GM19467 (cell line): ENCODE measurements around the gene IL21R.
"Not testable (repeated sequence)": the region's sequence is repeated elsewhere in the genome, so short reads cannot be mapped to it uniquely, and the experiment has no call there.

ENCODE experiments used
- ATAC-seq: cut with Tn5 transposase; IDR thresholded peaks from one replicate; pipeline ENCODE4 v1.9.1; 2021; ENCODE audit warnings: mild to moderate bottlenecking, moderate library complexity; ENCODE audit not compliant: unreplicated experiment

IL21R gene

DNA sequence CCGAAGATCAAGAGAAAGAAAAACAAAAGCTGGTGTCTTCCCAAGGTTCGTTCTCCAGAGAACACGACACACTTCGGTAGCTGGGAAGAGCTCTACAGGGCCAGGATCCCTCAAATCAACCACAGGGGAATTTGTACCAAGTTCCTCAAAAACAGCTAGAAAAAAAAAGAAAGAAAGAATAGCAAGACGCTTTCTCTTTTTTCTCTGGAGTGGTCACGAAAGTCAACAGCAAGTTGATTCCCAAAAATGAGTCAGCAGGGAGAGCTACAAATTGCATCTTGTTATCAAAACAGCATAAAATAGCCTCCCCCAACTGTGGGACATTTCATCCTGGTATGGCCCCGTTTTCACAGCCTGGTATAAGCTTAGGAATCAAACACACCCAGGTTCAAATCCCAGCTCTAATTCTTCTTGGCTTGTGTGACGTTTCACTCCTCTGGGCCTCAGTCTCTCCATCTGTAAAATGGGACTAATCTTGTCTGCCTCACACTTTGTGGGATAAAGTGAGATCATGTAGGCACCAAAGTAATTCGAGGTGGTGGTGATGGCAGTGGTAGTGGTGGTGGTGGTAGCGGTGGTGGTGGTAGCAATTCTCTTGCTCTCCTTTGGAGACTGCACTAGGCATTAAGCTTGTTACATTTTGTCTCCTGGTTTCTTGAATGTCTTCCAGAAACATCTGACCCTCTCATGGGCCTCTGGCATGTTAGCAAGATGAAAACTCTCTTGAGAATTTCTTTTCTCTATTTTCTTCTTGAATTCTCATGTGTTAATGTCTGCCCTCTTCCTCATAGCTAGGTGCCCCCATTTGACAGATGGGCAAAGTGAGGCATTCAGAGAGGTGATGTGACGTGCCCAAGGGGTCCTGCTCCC lies 988 bp upstream of the IL21R start:
- ATAC-seq: no peak

DNA sequence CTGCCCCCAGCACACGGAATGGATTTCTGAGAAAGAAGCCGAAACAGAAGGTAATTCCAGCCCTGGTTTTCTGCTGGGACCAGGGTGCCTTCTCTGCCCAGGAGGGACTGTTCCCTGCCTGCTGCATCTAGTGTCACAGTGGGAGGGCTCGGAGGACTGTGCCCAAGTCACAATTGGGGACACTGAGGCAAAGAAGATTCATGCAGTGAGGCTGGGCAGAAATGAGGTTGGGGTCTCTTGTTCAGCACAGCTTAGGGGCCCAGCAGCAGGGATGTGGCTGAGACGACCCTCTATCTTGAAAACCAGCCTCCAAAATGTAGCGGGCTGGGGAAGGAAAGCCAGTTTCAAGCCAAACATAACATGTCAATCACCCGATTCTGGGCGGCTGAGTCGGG lies 592 bp downstream of the IL21R start:
- no peak for ATAC-seq

DNA sequence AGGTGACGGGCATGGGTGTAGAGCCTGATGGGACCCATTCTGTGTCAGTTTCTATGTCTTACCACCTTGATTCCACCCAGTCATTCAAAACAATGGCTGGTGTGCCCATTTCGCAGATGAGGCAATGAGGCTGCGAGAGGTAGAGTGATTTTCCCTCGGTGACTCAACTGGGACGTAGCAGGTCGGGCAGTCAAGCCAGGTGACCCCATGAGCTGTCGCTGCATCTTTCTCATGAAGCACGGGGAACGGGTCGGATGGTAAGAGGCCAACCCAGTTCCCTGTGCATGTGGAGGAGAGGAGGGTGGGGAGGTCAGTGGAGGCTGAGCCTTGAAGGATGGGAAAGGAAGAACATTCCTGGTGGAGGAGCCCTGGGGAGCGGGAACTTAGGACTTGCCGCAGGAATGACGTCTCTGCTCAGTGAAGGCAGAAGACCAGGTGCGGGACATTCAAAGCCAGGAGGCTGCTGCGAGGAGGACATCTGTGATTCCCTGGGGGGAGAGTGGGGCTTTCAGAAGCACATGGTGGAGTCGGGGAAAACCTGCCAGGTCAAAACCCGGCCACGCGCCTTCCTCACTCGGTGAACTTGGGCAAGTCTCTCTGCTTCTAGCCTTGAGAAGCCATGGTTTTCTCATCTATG lies 1.1 kb downstream of the IL21R start:
- no peak for ATAC-seq

DNA sequence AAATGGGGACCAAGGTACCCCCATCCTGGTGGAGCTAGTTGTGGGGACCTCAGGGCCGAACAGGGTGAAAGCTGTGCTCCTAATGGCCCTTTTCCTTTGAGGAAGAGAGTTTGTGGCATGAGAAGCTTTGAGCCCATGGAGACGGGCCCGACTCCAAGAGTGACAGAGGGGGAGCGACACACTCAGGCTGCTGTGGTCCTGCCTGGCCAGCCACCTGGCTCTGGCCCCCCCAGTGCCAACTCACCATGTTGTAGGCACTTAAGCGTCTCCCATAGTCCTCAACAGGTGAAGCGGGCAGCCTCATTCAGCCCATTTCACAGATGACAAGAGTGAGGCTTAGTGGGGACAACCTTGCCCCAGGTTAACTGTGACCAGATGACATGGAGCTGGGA lies 1.6 kb downstream of the IL21R start:
- no peak for ATAC-seq

DNA sequence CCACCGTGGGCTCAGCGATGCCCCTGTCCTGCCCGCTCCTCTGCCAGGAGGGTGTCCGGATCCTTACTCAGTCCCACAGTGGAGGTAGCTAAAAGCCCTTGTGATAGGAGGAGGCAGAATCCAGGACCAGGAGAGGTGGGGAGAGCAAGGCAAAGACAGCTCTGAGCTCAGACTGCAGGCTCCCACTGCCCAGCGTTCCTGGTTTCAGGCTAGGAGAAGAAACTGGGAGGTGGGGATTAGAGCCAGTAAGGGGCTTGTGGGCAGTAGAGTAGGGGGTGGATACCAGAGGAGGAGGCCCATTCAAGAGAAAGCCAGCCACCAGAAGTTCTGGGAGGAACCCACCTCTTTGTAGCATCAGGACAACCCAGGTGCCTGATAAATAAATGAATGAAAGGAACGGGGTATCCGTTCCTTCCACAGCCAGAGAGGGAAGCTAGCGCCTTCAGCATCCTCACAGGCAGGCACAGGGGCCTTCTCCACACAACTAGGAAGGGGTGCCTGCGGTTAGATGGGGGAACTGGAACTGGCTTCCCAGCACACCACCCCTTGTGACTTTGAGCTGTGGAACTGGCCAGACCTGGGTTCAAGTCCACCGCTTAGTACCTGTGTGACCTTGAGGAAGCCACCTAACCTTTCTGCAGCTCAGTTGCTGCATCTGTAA lies 2.3 kb downstream of the IL21R start:
- no peak for ATAC-seq

DNA sequence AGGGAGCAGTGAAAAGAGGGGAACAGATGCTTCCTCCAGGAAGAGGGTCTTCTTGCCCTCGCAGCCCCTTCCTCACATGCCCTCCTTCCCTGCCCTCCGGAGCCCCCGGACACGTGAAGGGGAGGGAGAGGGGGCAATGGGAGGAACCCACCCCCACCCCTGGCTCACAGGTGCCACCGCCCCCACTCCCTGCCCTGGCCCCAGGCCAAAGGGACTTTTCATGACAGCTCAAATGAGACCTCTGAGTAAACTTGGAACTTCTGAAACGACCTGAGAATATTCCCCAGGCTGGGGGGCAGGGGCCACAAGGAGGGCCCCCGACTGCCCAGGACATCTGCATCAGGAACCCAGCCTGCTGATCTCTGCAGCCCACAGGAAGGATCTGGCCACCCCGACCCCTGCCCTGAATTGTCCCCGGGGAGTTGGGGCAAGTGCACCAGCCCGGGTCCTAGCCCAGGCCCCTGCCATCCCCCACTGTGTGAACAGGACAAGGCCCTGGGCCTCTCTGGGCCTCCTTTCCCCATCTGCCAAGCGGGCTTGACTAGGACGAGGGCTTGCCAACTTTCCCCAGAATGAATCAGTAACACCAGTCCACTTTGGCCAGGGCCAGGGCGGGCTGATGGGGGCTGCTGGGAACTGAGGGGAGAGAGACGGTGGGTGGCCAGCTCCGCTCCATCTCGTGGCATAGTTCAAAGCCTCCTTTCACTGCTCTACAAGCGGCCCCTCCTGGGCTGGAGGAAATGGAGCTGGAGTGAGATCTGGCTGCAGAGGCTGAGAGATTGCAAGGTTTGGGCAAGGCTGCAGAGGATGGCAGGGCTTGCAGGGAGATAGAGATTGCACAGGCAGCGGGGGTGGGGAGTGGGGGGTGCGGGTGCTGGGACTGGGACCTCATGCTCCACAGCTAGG lies 3.8 kb downstream of the IL21R start:
- no peak for ATAC-seq

DNA sequence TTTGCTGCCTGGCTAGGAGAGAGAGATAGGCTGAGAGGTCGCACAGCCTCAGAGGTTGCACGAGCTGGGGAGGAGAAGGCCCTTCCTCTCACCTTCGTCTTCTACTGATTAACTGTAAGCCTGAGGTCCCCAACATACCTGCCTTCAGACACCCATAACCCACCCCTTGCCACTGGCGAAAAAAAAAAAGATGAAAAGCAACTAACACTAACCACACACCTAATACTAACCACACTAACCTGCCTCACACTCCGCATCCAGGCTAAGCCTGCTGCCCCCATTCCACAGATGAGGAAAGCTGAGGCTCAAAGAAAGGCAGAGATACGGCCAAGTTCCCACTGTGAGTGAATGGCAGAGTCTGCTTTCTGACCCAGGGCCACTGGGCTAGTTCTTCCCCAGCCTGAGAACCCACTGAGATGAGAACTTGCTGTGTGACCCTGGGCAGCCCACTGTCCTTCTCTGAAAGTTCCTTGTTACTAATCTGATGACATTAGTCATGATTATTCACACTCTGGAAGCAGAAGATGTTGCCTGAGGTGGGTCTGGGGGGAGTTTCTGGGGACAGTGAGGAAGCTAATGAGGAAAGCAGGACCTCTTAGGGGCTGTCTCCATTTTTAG lies 4.6 kb downstream of the IL21R start:
- ATAC-seq: no peak

DNA sequence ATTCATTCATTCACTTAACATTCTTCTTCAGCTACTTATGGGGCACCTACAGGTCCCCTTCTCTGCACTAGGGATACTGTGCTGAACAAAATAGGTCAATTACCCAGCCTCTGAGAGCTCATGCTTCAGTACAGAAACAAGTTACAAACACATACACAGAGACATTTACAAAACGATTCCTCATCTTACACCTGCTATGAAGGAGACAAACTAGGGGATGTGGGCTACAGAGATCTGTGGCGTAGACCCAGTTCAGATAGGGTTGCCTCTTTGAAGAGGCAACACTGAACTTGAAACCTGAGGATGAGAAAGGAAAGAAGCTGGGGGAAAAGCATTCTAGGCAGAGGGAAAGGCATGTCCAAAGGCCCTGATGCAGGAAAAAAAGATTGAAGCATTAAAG lies 5.2 kb downstream of the IL21R start:
- no peak for ATAC-seq

DNA sequence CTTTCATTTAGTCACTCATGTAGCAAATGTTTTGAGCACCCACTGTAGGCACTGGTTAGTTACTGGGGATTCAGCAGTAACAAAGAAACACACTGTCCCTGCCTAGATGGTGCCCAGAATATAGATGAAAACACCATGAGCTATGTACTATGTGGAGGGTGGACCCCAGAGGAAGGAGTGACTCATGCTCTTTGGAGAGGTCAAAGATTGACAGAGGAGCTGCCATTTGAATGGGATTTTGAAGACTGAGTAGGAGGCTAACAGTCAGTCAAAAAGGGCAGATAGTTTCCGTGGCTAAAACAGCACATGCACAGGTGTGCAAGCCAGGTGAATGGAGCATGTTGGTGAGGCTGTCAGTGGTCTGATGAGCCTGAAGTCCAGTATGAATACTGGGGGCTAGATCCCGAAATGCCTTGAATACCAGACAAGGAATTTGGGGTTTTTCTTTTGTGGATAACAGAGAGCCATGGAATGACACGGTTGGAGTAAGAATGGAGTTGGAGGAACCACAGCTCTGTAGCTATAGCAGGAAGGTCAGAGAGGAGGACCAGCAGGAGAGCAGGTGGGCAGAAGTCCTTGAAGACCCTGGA lies 6.1 kb downstream of the IL21R start:
- ATAC-seq: peak; percentile 37

DNA sequence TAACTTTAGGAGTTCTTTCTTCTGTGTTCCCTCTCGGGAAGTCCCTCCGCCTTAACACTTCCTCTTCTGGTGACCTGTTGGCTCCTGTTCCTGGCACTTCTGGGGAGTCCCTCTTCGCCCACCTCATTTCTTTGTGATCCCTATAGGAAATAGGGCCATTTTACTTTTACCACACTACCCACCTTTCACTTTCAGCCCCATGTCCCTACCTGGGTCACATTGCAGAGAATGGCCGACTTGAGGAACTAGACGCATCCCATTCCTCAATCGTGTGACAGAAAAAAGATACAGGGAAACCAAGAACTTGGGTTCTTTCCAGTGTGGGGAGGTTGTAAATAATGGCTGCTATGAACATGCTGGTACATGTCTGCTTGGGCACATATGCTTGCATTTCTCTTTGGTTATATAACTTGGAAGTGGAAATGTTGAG lies 6.6 kb downstream of the IL21R start:
- no peak for ATAC-seq

DNA sequence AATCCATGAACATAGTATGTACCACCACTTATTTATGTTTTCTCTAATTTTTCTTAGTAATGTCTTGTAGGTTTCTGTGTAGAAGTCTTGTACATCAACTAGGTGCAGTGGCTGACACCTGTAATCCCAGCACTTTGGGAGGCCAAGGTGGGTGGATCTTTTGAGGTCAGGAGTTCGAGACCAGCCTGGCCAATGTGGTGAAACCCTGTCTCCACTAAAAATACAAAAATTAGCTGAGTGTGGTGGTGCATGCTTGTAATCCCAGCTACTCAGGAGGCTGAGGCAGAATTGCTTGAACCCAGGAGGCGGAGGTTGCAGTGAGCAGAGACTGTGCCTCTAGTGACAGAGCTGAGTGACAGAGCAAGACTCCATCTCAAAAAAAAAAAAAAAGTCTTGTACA lies 8.0 kb downstream of the IL21R start:
- ATAC-seq: not testable (repeated sequence)

DNA sequence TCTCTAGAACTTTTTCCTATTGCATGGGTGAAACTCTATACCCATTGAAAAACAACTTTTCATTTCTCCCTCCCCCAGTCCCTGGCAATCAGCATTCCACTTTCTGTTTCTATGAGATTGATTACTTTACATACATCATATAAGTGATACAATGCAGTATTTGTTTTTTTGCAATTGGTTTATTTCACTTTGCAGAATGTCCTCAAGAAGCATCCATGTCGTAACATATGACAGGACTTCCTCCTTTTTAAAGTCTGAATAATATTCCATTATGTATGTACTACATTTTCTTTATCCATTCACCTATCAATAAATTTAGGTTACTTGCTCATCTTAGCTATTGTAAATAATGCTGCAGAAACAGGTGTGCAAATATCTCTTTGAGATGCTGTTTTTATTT lies 8.8 kb downstream of the IL21R start:
- no peak for ATAC-seq

DNA sequence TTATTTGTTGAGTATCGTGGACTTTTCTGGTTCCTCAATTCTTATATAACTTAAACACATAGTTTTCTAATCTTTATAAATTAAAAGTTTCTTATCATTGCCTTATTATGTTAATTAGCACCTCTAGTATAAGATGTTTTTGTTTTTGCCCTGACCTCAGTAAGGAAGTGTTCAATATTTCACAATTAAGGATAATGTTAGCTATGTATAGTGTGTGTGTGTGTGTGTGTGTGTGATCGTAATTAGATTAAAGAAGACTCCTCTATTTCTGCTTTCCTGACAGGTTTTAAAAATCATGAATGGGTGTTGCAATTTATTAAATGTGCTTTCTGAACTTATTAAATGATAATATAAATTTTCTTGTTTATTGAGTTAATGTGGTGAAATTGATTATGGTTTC lies 12.0 kb downstream of the IL21R start:
- no peak for ATAC-seq

DNA sequence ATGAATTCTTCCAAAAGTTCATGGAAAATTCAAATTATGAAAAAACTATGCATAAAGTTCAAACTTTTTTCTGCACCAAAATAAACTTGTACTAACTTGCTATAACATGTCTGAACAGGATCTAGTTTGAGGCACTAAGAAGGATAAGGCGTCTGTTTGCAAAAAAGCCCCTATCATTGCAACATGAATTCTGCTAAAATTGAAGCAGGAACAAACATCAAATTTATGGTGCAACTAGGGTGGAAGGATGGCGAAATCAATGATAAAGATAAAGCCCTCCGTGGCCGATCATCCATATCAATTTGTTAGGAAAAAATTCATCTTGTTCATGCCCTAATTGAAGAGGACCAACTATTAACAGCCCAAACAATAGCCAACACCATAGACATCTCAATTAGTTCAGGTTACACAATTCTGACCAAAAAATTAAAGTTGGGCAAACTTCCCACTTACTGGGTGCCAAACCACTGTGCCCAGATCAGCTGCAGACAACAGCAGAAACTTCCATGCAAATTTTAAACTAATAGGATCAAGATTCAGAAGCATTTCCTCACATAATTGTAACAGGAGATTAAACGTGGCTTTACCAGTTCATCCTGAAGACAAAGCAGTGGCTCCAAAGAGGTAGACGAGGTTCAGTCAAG lies 12.9 kb downstream of the IL21R start:
- ATAC-seq: no peak

DNA sequence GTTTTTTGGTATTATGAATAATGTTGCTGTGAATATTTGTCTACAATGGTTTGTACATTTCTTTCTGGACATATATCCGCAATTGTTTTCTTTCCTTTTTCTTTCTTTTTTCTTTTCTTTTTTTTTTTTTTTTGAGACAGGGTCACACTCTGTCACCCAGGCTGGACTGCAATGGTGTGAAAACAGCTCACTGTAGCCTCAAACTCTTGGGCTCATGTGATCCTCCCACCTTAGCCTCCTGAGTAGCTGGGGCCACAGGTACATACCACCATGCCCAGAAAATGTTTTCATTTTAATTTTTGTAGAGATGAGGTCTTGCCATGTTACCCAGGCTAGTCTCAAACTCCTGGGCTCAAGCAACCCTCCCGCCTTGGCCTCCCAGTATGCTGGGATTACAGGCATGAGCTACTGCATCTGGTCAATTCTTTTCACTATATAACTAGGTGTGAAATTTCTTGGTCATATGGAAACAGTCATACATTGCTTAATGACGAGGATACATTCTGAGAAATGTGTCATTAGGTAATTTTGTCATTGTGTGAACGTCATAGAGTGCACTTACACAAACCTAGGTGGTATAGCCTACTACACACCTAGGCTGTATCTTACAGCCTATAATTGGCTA lies 15.2 kb downstream of the IL21R start:
- no peak for ATAC-seq

DNA sequence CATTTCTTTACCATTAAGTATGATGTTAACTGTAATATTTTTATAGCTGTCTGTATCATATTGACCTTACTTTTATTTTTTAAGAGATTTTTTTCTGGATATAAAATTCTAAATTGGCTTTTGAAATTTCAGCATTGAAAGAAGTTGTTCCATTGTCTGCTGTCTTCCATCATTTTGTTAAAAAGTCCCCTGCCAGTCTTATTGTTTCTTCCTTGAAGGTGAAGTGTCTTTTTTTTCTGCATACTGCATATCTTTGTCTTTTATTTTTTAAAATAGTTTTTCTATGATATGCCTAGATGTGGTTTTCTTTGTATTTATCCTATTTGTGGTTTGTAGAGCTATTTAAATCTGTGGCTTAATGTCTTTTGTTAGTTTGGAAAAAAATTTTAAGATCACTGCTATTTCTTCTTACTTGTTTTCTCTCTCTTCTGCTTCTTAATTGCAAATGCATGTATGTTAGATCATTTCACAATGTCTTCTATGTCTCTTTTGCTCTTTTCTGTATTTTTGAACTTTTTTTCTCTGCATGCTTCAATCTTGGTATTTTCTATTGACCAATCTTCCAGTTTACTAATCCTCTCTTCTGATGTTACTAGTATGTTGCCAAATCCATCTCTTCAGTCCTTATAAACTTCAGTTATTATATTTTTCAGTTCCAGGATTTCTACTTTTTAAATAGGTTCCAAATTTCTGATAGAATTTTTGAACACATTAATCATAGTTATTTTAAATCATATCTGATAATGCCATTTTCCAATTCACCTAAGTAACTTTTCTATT lies 20.2 kb downstream of the IL21R start:
- ATAC-seq: no peak

DNA sequence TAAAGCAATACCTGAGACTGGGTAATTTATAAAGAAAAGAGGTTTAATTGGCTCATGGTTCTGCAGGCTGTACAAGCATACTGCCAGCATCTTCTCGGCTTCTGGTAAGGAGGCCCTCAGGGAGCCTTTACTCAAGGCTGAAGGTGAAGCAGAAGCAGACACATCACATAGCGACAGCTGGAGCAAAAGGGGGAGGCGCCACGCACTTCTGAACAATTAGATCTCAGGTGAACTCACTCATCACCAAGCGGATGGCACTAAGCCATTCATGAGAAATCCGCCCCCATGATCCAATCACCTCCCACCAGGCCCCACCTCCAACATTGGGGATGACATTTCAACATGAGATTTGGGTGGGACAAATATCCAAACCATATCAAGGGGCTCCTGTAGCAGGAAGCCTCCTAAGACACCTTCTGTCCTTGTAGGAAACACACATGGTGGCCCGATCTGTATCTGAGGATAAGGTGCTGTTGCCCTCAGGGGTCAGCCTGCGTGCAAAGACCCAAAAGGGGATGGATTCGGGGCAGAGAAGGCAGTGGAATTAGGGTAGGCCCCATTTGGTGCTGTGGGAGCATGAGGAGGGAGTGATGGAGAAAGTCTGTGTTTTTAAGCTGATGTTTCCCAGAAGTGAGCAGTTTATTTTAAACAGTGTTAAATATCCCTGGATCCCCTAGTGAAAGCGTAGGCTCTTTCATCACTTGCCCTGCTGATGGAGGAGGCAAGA lies 23.0 kb downstream of the IL21R start:
- no peak for ATAC-seq

DNA sequence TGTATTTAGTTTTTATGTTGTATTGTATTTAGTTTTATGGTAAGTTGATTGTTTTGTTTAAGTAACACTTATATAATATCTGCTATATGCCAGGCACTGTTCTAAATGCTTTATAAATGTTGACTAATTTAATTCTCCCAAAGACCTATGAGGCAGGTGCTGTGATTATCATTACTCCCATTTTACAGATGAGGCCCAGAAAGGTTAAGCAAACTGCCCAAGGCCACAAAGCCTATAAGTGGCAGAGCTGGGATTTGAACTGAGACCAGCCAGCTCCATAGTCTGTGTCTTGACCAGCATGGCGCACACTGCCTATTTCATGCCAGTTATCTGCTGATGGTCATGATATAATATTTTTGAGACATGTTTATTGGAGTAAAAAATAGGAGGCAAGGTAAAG lies 24.0 kb downstream of the IL21R start:
- no peak for ATAC-seq
